Measurements from ENCODE around the gene LRRC8E.

DNA sequence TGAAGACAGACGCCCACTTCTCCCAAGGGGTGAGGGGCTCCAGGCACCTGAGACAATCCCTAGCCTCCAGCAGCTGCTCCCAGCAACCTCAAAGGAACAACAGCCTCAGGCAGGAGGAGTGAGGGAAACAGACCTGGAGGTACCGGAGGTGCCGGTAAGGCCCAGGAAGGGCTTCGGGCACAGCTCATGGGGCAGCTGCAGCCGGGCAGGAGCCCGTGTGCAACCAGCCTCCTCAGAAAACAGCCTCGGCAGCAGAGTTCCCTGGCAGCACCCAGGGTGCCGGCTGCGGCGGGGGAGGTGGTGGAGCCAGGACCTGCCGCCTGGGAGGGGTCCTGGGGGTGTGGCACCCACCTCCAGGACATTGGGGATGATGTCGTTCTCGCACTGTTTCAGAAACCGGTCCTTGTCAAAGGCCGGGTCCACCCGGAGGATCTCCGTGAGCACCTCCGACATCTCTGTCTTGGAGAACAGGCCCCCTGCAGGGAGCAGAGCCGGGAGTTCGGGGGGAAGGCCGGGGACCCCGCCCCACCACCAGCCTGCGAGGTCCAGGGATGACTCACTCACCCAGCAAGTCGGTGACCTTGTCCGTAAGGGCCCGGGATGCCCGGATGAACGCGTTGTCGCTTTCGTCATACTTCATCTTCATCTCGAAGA lies 44.1 kb downstream of the LRRC8E start:
- TF ChIP-seq GATA2 (IDR thresholded peaks at IDR 0.05; ENCODE audit: low read depth, low read length) (no peak), GATA3 (IDR thresholded peaks at IDR 0.05; ENCODE audit: low read depth, low read length) (no peak)
